ENCODE measurements around the gene ALS2. TPM values are rescaled to one million over a fixed set of nuclear protein-coding genes. Genes with fewer than 3 reads are reported as not detected.
"Not testable (repeated sequence)": the region's sequence is repeated elsewhere in the genome, so short reads cannot be mapped to it uniquely, and the experiment has no call there.

The ALS2 gene
- total RNA-seq, 4 donors from 2014 or later = 20.4 to 33.8 (median 29.2) TPM

GRCh38 chr2:201775326-201775725 lies 5.4 kb downstream of the ALS2 start:
- H3K9me3 ChIP-seq = no peaks in the 10 kb centered on the region
- H3K27me3 ChIP-seq = no peaks in the 10 kb centered on the region
- DNase-seq = no peak
- TF ChIP-seq CTCF (IDR thresholded peaks at IDR 0.05) = no peak
- no peak for TF ChIP-seq POLR2A (IDR thresholded peaks at IDR 0.05)
- H3K36me3 ChIP-seq = no peaks in the 10 kb centered on the region
- H3K27ac ChIP-seq = peak overlapping the region in 2 of 4 donors; percentile 17 to 51
- H3K4me1 ChIP-seq = peaks cover 0 to 35% (median 2%) of the 10 kb centered on the region in 4 donors
- H3K4me3 ChIP-seq = peak overlapping the region in 1 of 4 donors; percentile 9

- no peak overlapping the region for H3K27ac ChIP-seq
- no peaks in the 10 kb centered on the region for H3K27me3 ChIP-seq
- no peaks in the 10 kb centered on the region for H3K9me3 ChIP-seq
- peaks cover 0 to 29% (median 0%) of the 10 kb centered on the region in 4 donors for H3K4me1 ChIP-seq
- no peak for TF ChIP-seq CTCF (IDR thresholded peaks at IDR 0.05)
- no peak for DNase-seq
- no peaks in the 10 kb centered on the region for H3K36me3 ChIP-seq
- no peak overlapping the region for H3K4me3 ChIP-seq
Observed at GRCh38 chr2:201774546-201774945, 6.2 kb downstream of the ALS2 start.

- H3K4me3 ChIP-seq = no peak overlapping the region
- H3K4me1 ChIP-seq = peaks cover 0 to 24% (median 0%) of the 10 kb centered on the region in 4 donors
- no peaks in the 10 kb centered on the region for H3K27me3 ChIP-seq
- no peaks in the 10 kb centered on the region for H3K9me3 ChIP-seq
- H3K27ac ChIP-seq = no peak overlapping the region
- TF ChIP-seq POLR2A (IDR thresholded peaks at IDR 0.05) (no peak), CTCF (IDR thresholded peaks at IDR 0.05) (no peak)
- H3K36me3 ChIP-seq = no peaks in the 10 kb centered on the region
- no peak for DNase-seq
Observed at GRCh38 chr2:201773990-201774389, 6.7 kb downstream of the ALS2 start.

GRCh38 chr2:201769666-201770373 lies 10.9 kb downstream of the ALS2 start:
- Histone ChIP-seq H3K27ac (no peak overlapping the region), H3K9me3 (no peaks in the 10 kb centered on the region), H3K4me1 (no peaks in the 10 kb centered on the region), H3K36me3 (peaks cover 0 to 12% (median 0%) of the 10 kb centered on the region in 3 donors), H3K27me3 (no peaks in the 10 kb centered on the region), H3K4me3 (no peak overlapping the region)
- no peak for DNase-seq
- TF ChIP-seq POLR2A (IDR thresholded peaks at IDR 0.05) = no peak

GRCh38 chr2:201768918-201769317 lies 11.8 kb downstream of the ALS2 start:
- H3K27ac ChIP-seq = no peak overlapping the region
- DNase-seq = no peak
- H3K4me1 ChIP-seq = no peaks in the 10 kb centered on the region
- H3K36me3 ChIP-seq = peaks cover 0 to 20% (median 0%) of the 10 kb centered on the region in 3 donors
- H3K4me3 ChIP-seq = no peak overlapping the region
- H3K27me3 ChIP-seq = no peaks in the 10 kb centered on the region
- no peak for TF ChIP-seq POLR2A (IDR thresholded peaks at IDR 0.05)
- TF ChIP-seq CTCF (IDR thresholded peaks at IDR 0.05) = no peak
- no peaks in the 10 kb centered on the region for H3K9me3 ChIP-seq

GRCh38 chr2:201765799-201766198 lies 14.9 kb downstream of the ALS2 start:
- H3K9me3 ChIP-seq = no peaks in the 10 kb centered on the region
- H3K4me3 ChIP-seq = no peak overlapping the region
- H3K4me1 ChIP-seq = no peaks in the 10 kb centered on the region
- H3K27ac ChIP-seq = no peak overlapping the region
- no peak for TF ChIP-seq CTCF (IDR thresholded peaks at IDR 0.05)
- TF ChIP-seq POLR2A (IDR thresholded peaks at IDR 0.05) = no peak
- no peak for DNase-seq
- peaks cover 0 to 28% (median 0%) of the 10 kb centered on the region in 3 donors for H3K36me3 ChIP-seq
- H3K27me3 ChIP-seq = no peaks in the 10 kb centered on the region

- not testable (repeated sequence) for H3K9me3 ChIP-seq, H3K4me1 ChIP-seq, DNase-seq, H3K4me3 ChIP-seq, H3K27me3 ChIP-seq, H3K27ac ChIP-seq
- peaks cover 0 to 37% (median 0%) of the 10 kb centered on the region in 3 donors for H3K36me3 ChIP-seq
Observed at GRCh38 chr2:201764469-201764868, 16.3 kb downstream of the ALS2 start.
